HG03378 (cell line): ENCODE data around the gene VWA8.
A peak's percentile ranks its signal among the peaks of the same experiment; 100 is the strongest.

Experiments
- ATAC-seq: cut with Tn5 transposase; IDR thresholded peaks from one replicate; pipeline ENCODE4 v1.9.1; 2021; ENCODE audit warnings: mild to moderate bottlenecking, moderate library complexity; ENCODE audit not compliant: unreplicated experiment

Gene VWA8

DNA sequence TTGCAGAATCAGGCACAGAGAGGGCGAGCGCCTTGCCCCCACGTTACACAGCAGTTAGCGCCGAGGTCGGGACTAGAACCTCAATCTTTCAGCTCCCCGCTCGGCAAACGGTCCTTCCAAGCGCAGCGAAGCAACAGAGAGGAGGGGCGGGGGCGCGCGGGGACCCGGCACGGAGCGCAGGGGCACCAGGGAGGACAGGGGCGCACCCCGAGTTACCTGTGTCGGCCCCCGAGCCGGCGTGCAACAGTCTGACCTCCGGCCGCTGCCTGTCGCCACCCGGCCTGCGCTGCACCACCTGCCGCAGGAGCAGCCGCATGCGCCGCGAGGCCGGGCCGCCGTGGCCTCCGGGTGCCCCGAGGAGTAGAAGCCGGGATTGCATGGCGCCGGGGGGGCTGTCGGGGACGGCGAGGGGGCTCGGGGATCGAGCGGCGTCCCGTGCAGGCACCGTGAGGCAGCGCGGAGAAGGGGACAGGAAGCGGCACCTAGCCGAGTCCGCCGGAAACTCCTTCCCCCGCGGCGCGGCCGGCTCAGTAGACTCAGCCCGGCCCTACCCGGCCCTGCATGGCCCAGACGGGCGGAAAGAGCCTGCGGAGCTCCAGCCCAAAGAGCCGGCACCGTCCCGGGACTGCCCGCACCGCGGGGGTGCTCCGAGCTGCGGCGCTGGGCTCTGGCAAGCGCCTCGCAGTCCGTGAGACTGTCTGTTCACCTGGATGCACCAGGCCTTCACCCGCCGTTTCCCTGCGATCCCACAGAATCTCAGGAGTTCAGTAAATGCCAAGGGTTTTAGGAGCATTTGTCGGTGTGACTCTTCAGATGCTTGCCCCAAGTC is at the start of gene VWA8:
VWA8 (minus strand) TSS at position 473 of the 829 bp plus-strand sequence; CDS start at position 379, 94 bp downstream.
- peak; percentile 69 for ATAC-seq

DNA sequence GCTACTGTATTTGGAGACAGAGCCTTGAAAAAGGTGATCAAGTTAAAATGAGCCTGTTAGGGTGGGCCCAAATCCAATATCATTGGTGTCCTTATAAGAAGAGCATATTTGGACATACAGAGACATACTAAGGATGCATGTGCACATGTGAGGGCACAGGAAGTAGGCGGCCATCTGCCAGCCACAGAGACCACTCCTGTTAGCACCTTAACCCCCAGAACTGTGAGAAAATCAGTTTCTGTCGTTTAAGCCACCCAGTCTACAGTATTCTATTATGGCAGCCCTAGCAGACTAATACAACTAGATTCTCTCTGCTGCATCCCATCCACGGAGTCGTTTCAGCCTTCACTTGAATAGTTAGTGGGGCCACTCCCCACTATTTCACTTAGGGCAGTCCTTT is 48.1 kb upstream of the VWA8 start:
- ATAC-seq = no peak

GRCh38 chr13:42007844-42008243 is 46.9 kb upstream of the VWA8 start:
- no peak for ATAC-seq

DNA sequence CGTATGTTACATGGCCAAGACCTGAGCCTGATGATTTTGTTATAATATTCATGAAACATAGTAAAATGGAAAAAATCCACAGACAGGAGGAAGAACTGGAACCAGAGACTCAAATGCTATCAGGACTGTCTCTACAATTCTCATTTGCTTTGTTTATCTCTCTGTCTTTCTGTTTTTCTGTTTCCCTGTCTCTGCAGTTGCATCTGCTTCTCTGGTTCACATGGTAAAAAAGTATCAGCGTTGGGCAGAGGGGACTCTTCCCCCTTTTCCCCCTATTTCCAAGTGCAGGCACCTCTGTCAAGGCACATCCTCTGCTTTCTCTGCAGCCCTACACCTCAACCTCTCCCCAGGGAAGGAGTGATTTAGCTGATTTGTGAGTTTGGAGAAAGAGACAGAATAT is 41.2 kb upstream of the VWA8 start:
- no peak for ATAC-seq

- ATAC-seq = no peak
Observed at GRCh38 chr13:42001580-42001979, 40.7 kb upstream of the VWA8 start.

DNA sequence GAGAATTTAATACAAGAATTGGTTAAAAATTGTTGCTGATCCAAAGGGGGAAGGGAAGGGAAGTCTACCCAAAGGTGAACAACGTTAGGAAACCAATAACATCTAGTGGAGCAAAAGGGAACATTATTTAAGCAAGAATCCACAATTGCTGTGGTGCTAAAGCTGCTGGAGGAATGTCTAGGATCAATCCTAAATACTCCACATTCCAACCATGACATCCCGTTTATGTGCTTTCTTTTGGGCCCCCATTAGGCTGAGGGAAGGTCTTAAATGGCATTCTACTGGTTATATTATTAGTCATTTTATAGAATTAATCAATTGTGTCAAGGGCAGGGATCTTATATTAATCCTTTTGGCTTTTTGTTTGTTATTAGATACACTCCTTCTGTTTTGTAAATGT is 39.9 kb upstream of the VWA8 start:
- no peak for ATAC-seq

GRCh38 chr13:41997396-41997795 is 36.5 kb upstream of the VWA8 start:
- ATAC-seq = no peak

DNA sequence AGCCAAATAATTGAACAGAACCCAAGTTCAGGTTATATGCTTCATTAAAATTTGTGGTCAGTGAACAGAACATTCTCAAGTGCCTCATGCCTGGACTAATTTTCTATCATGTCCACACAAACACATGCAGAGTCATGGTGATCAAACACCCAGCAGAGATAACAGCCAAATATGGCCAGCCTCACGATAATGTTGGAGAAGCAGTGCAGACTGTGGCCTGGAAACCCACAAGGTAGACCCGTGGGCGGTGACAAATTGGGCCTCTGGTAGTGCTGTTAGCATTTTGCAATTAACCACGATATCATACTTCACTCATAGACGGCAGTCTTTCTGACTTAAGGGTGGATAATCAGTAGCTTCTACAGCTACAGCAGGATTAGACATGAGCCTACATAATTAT is 35.0 kb upstream of the VWA8 start:
- ATAC-seq = no peak

- ATAC-seq = no peak
Observed at GRCh38 chr13:41995336-41995735, 34.4 kb upstream of the VWA8 start.

DNA sequence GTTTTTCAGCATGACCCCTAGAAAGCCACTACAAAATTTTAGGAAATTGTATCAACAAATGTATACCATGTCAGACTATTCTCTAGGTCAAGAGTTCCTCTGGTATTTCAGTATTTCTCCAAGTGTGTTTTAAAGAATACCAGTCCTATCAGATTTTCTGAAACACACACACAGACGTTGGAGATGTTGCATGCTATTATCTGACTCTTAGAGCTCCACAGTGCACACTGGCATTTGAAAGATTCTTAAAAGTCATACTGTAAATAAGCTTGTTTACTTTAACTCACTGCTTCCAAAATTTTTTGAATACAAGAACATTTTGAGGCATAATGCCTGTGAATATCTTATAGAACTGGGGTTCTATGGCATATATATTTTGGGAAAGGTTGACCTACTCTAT is 33.8 kb upstream of the VWA8 start:
- no peak for ATAC-seq

GRCh38 chr13:41991936-41992335 is 31.0 kb upstream of the VWA8 start:
- ATAC-seq = no peak

DNA sequence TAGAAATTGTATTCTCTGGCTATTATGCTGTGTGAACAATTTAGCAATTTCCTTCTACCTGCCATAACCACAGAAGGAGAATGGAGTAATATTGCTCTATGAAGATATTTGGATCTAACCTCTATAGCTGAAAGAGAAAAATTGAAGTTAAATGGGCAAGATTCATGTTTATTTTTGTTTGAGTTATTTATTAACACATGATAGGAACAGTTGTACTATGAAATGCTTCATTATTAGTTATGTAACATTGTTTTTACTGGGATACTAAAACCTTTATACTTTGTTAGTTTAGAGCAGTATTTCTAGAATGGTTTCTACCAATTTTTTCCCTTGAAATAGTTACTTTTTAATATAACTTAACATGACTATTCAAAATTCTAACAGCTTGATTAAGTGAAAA is 27.3 kb upstream of the VWA8 start:
- ATAC-seq = no peak

DNA sequence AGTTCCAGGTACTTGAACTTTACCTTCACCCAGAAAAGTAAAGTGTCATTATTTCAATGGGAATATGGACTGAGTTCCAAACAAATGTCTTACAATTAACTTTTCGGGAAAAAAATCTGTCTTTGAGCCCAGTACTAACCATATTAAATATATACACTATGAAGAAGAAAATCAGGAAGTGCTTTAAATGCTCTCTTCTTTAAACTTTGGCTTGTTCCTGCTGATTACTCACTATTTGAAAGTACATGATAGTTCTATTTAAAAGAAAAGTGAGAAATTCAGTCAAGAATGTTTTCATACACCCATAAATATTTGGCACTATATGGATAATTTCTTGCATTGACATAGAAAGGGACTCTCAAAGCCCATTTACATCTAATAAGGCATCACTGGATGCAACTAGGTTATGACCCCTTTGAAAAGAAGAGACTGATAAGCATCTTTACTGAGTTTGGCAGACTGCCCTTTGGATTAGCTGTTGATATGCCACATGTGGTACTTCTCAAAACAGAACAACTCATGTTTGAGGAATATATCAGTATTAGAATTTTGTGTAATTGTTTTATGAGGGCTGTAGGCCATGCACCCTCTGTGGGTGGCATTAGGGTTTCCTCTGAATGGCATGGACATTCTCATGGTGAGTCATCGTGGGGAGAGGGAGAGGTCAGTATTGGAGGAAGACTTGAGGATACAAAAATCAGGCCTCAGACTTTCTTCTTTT is 25.0 kb upstream of the VWA8 start:
- ATAC-seq = no peak

DNA sequence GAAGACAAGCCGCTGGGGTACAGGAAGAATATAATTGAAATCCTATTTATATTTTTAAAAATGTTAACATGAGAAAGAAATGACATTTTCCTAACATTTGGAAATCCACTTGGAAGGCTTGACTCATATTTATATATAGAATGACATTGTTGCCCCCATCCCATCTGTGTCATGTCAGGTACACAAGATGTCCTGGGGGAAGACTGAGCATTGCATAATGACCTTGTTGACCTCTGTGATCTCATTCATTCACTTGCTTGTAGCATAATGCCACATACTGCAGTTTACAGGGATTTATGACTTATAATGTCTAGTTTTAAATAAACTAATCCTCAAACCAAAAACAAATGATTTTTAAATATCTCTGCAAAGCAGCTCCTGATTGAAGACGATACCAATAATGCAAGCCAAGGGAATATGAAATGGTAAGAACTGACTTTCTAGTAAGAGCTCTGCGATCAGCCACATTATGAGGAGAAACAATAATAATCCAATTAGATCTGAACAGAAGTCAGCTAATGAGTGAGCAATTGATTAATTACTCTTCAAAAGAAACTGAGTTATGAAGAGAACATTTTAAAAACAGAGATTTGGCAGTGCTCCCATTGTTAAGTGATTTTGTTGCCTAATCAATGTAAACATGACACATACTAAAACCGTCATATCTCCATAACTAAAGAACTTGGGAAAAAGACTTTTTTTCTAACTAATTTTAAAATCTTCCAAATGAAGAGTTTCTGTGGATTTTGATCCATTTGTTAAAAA is 21.2 kb upstream of the VWA8 start:
- ATAC-seq = no peak

DNA sequence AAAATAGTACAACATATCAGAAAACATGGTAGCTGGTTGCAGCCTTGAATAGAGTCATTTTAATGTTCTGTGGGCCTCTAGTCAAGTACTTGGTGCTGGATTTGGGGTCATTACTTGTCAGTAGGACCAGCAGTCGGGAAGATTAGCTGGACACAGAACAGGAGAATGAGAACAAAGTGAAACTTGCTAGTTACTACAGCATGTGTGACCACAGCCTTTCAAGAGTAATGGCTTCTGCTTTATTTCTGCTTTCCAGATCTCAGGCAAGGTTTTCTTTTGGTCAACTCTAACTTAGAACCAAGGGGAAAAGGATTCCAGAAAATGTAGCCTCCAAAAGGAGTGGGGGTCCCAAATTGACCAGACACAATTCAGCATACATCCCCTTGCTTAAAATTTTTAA is 17.1 kb upstream of the VWA8 start:
- no peak for ATAC-seq

GRCh38 chr13:41976476-41976875 is 15.6 kb upstream of the VWA8 start:
- no peak for ATAC-seq

- no peak for ATAC-seq
Observed at GRCh38 chr13:41974262-41974900, 13.5 kb upstream of the VWA8 start.

- ATAC-seq = no peak
Observed at GRCh38 chr13:41973247-41973741, 12.4 kb upstream of the VWA8 start.

DNA sequence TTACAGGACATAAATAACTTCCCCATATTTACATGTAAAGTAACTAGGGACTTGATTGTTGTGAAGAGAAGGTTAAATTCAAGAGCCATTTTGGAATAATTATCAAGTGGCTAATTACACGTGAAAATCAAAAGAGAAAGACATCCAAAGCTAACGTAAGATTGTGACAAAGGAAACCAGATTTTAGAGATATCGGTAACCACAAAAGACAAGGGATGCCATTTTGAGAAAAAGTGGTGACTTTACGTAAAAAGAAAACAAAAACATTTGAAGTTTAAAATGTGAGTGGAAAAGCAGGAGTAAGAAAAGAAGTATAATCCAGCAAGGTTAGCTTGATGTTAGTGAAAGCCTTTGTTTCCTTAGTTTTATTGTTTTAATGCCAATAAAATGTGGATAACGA is 10.9 kb upstream of the VWA8 start:
- ATAC-seq = no peak

GRCh38 chr13:41970918-41971317 is 10.0 kb upstream of the VWA8 start:
- no peak for ATAC-seq

GRCh38 chr13:41970022-41970421 is 9.1 kb upstream of the VWA8 start:
- ATAC-seq = no peak
